Smooth muscle cell (in vitro differentiated cells): ENCODE measurements around the gene DBF4. TPM values are rescaled to one million over a fixed set of nuclear protein-coding genes. Genes with fewer than 3 reads are reported as not detected.
"Not testable (repeated sequence)": the region's sequence is repeated elsewhere in the genome, so short reads cannot be mapped to it uniquely, and the experiment has no call there.

Experiments
- DNase-seq: peaks from one replicate; lab custom pipeline; 2025; ENCODE audit not compliant: unreplicated experiment; lab: John Stamatoyannopoulos, UW
- H2AFZ ChIP-seq: fragments of 200-600 bp; sonication (generic); 2 replicates; pipeline ENCODE4 v1.6.0; 2016; ENCODE audit warnings: antibody characterized with exemption, low read depth, mild to moderate bottlenecking
- H3F3A ChIP-seq: fragments of 200-600 bp; sonication (generic); 2 replicates; pipeline ENCODE4 v1.6.0; 2017; ENCODE audit warnings: antibody characterized with exemption, low read depth
- H3K27ac ChIP-seq: fragments of 200-600 bp; sonication (generic); 2 replicates; pipeline ENCODE4 v1.5.1; 2016; ENCODE audit warnings: low read depth, mild to moderate bottlenecking
- H3K27me3 ChIP-seq: fragments of 200-600 bp; sonication (generic); 2 replicates; pipeline ENCODE4 v1.6.1; 2016; ENCODE audit warnings: low read depth, mild to moderate bottlenecking
- H3K36me3 ChIP-seq: fragments of 200-600 bp; sonication (generic); 2 replicates; pipeline ENCODE4 v1.5.1; 2016; ENCODE audit warnings: low read depth
- H3K4me1 ChIP-seq: fragments of 200-600 bp; sonication (generic); 2 replicates; pipeline ENCODE4 v1.5.1; 2016; ENCODE audit warnings: low read depth
- H3K4me2 ChIP-seq: fragments of 200-600 bp; sonication (generic); 2 replicates; pipeline ENCODE4 v1.6.0; 2016; ENCODE audit warnings: mild to moderate bottlenecking
- H3K4me3 ChIP-seq: fragments of 200-600 bp; sonication (generic); 2 replicates; pipeline ENCODE4 v1.5.1; 2016; ENCODE audit warnings: mild to moderate bottlenecking
- H3K79me2 ChIP-seq: fragments of 200-600 bp; sonication (generic); 2 replicates; pipeline ENCODE4 v1.6.0; 2016; ENCODE audit warnings: low read depth, mild to moderate bottlenecking
- H3K9ac ChIP-seq: fragments of 200-600 bp; sonication (generic); 2 replicates; pipeline ENCODE4 v1.6.0; 2016; ENCODE audit warnings: low read depth
- H3K9me3 ChIP-seq: fragments of 200-600 bp; sonication (generic); replicated peaks from 2 replicates; pipeline ENCODE4 v1.5.1; 2016; ENCODE audit warnings: low read depth
- H4K20me1 ChIP-seq: fragments of 200-600 bp; sonication (generic); 2 replicates; pipeline ENCODE4 v1.6.0; 2016; ENCODE audit warnings: low read depth
- WGBS: methylation state at CpG from one replicate; pipeline ENCODE4 v1.1.7; 2016; ENCODE audit warnings: low lambda C conversion rate; 5-methylcytosine and 5-hydroxymethylcytosine counted together
- polyA plus RNA-seq: library from polyadenylated mRNA; unstranded; fragments of >200 nt; fragmentation: Nextera tagmentation; extraction: Ambion mirVana; gene quantifications from 2 replicates; pipeline ENCODE4 v1.2.1, GENCODE V29; 2016
- total RNA-seq: library from RNA; depleted of rRNA; stranded (reverse); fragments of >200 nt; gene quantifications from 2 replicates; pipeline ENCODE4 v1.2.3, GENCODE V29; 2014
- TF ChIP-seq, protein P1 (sequence below): fragments of 200-600 bp; sonication (generic); IDR thresholded peaks from 2 replicates; pipeline ENCODE4 v1.5.1; 2017; ENCODE audit warnings: borderline replicate concordance, mild to moderate bottlenecking, antibody characterized with exemption; ENCODE audit not compliant: insufficient read depth, poor library complexity, severe bottlenecking

The DBF4 gene
- total and polyA plus RNA-seq, 2 experiments from 2014 or later = 10.7 to 11.0 TPM

DNA sequence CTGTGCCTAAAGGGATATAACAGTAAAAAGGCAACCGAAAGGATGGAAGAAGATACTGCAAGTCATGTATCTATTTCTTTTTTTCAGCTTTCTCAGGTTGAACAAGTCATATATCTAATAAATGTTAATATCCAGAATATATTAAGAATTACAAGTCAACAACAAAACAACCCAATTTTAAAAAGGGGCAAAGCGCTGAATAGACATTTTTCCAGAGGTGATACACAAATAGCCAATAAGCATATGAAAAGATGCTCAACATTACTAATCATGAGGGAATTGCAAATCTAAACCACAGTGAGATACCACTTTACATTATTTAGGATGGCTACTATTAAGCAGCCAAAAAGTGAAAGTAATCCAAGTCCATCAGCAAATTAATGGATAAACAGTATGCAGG is 23.0 kb downstream of the DBF4 start:
- Histone ChIP-seq H3K79me2 (no peaks in the 10 kb centered on the region), H3K36me3 (no peaks in the 10 kb centered on the region), H3K9ac (no peak overlapping the region), H3K4me3 (no peak overlapping the region), H3K4me1 (no peaks in the 10 kb centered on the region), H2AFZ (no peak overlapping the region), H4K20me1 (no peaks in the 10 kb centered on the region), H3F3A (no peaks in the 10 kb centered on the region), H3K27me3 (no peaks in the 10 kb centered on the region), H3K27ac (no peak overlapping the region), H3K9me3 (no peaks in the 10 kb centered on the region), H3K4me2 (no peak overlapping the region)
- TF ChIP-seq, protein P1, sequence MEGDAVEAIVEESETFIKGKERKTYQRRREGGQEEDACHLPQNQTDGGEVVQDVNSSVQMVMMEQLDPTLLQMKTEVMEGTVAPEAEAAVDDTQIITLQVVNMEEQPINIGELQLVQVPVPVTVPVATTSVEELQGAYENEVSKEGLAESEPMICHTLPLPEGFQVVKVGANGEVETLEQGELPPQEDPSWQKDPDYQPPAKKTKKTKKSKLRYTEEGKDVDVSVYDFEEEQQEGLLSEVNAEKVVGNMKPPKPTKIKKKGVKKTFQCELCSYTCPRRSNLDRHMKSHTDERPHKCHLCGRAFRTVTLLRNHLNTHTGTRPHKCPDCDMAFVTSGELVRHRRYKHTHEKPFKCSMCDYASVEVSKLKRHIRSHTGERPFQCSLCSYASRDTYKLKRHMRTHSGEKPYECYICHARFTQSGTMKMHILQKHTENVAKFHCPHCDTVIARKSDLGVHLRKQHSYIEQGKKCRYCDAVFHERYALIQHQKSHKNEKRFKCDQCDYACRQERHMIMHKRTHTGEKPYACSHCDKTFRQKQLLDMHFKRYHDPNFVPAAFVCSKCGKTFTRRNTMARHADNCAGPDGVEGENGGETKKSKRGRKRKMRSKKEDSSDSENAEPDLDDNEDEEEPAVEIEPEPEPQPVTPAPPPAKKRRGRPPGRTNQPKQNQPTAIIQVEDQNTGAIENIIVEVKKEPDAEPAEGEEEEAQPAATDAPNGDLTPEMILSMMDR = no peak
- 95% methylated on average over 2 of the region's 2 CpGs for WGBS
- DNase-seq = no peak

DNA sequence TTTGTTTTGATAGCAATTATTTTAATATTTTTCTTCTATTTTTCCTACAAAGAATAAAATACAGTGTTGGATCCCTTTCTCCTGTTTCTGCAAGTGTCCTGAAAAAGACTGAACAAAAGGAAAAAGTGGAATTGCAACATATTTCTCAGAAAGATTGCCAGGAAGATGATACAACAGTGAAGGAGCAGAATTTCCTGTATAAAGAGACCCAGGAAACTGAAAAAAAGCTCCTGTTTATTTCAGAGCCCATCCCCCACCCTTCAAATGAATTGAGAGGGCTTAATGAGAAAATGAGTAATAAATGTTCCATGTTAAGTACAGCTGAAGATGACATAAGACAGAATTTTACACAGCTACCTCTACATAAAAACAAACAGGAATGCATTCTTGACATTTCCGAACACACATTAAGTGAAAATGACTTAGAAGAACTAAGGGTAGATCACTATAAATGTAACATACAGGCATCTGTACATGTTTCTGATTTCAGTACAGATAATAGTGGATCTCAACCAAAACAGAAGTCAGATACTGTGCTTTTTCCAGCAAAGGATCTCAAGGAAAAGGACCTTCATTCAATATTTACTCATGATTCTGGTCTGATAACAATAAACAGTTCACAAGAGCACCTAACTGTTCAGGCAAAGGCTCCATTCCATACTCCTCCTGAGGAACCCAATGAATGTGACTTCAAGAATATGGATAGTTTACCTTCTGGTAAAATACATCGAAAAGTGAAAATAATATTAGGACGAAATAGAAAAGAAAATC is 31.0 kb downstream of the DBF4 start:
- H3K79me2 ChIP-seq, H4K20me1 ChIP-seq, H3K36me3 ChIP-seq, H3K27ac ChIP-seq, H3K9me3 ChIP-seq, H2AFZ ChIP-seq, H3K4me1 ChIP-seq, H3K4me3 ChIP-seq, H3K9ac ChIP-seq, H3K27me3 ChIP-seq, H3K4me2 ChIP-seq, H3F3A ChIP-seq, DNase-seq: not testable (repeated sequence)
- WGBS = 99% methylated on average over 3 of the region's 3 CpGs

DNA sequence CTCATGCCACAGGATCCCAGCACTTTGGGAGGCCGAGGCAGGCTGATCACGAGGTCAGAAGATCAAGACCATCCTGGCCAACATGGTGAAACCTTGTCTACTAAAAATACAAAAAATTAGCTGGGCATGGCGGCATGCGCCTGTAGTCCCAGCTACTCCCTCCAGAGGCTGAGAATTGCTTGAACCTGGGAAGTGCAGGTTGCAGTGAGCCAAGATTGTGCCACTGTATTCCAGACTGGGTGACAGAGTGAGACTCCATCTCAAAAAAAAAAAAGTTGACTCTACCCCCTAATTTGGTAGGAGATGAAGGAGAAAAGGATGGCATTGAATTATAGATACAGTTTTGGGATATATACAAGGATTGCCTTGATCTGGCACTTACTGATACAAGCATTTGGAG is 32.5 kb downstream of the DBF4 start:
- not testable (repeated sequence) for H3K79me2 ChIP-seq, H3K27me3 ChIP-seq, H2AFZ ChIP-seq, H3K9ac ChIP-seq, H3K4me3 ChIP-seq, H3K36me3 ChIP-seq, H3K9me3 ChIP-seq, H3K4me1 ChIP-seq, H4K20me1 ChIP-seq, H3F3A ChIP-seq, H3K27ac ChIP-seq, DNase-seq, H3K4me2 ChIP-seq
- 98% methylated on average over 4 of the region's 4 CpGs for WGBS

DNA sequence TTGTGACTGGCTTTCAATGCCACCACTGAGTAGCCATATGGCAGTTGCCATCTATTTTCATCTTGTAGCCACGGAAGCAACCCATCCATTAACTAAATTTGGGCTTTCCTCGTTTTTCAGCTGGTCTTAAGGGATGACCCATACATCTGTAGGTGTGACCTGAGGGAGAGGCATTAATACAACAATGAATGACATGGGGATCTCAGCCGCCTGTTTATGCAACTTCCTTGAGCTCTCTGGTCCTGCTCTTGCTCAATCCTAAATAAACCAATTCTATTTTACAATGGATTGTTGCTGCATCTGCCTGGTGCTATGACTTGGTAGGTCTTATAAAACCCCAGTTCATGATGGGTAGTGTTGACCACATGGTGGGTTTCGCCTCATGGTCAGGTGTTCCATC is 35.8 kb downstream of the DBF4 start:
- Histone ChIP-seq H3K9me3 (no peaks in the 10 kb centered on the region), H4K20me1 (no peaks in the 10 kb centered on the region), H3K9ac (no peak overlapping the region), H3K27ac (no peak overlapping the region), H3K4me2 (no peak overlapping the region), H3K36me3 (no peaks in the 10 kb centered on the region), H3K4me1 (no peaks in the 10 kb centered on the region), H3K79me2 (no peaks in the 10 kb centered on the region), H3F3A (no peaks in the 10 kb centered on the region), H3K27me3 (no peaks in the 10 kb centered on the region), H2AFZ (no peak overlapping the region), H3K4me3 (no peak overlapping the region)
- WGBS = 88% methylated on average over 4 of the region's 4 CpGs
- DNase-seq = no peak
- TF ChIP-seq, protein P1 = no peak
